H1 (cell line): ENCODE data around the gene RAMACL. TPM values are rescaled to one million over a fixed set of nuclear protein-coding genes. Genes with fewer than 3 reads are reported as not detected.
"Not testable (repeated sequence)": the region's sequence is repeated elsewhere in the genome, so short reads cannot be mapped to it uniquely, and the experiment has no call there.

Experiments used
- CTCF ChIA-PET: fragments of 300-600 bp; sonication (Branson Sonifier 250); formaldehyde crosslinking; loops from one replicate; lab custom pipeline; 2021; ENCODE audit not compliant: partially characterized antibody; lab: Charles Lee
- POLR2A ChIA-PET: fragments of 300-600 bp; sonication (Branson Sonifier 250); formaldehyde crosslinking; loops from one replicate; lab custom pipeline; 2021; ENCODE audit warnings: inconsistent platforms; ENCODE audit not compliant: partially characterized antibody; lab: Charles Lee
- DNase-seq, 2 experiments: peaks; one replicate each; pipeline versions ENCODE4 v3.0.0 to v3.0.0-alpha.2; 2010 to 2022; ENCODE audit warnings: low spot score in 2 of 2, low read depth in 1 of 2, mixed read lengths in 1 of 2
- FAIRE-seq: peaks from 2 replicates; lab custom pipeline; 2011; peaks lifted over from hg19 to GRCh38; lab: Jason Lieb, UNC
- H2AFZ ChIP-seq: 2 replicates; pipeline ENCODE4 v1.8.1; 2012; ENCODE audit warnings: low read length, inconsistent platforms
- H2AK5ac ChIP-seq: 2 replicates; pipeline ENCODE4 v1.6.1; 2013; ENCODE audit warnings: low read depth, low read length
- H2BK120ac ChIP-seq: replicated peaks from 2 replicates; pipeline ENCODE3; 2013; ENCODE audit warnings: low read depth, low read length, inconsistent platforms
- H2BK12ac ChIP-seq: 2 replicates; pipeline ENCODE4 v1.6.1; 2013; ENCODE audit warnings: low read depth, low read length
- H2BK15ac ChIP-seq: 2 replicates; pipeline ENCODE4 v1.6.1; 2013; ENCODE audit warnings: low read length
- H2BK20ac ChIP-seq: 2 replicates; pipeline ENCODE4 v1.6.1; 2013; ENCODE audit warnings: low read length
- H2BK5ac ChIP-seq: 2 replicates; pipeline ENCODE4 v1.6.1; 2013; ENCODE audit warnings: low read depth, low read length
- H3K14ac ChIP-seq: 2 replicates; pipeline ENCODE4 v1.6.1; 2013; ENCODE audit warnings: inconsistent platforms; ENCODE audit not compliant: insufficient read length
- H3K18ac ChIP-seq: 2 replicates; pipeline ENCODE4 v1.6.1; 2013; ENCODE audit warnings: low read length; ENCODE audit errors: extremely low read depth
- H3K23ac ChIP-seq: 2 replicates; pipeline ENCODE4 v1.6.1; 2013; ENCODE audit warnings: inconsistent platforms; ENCODE audit not compliant: insufficient read length
- H3K23me2 ChIP-seq: 2 replicates; pipeline ENCODE4 v1.6.1; 2013; ENCODE audit warnings: low read depth, low read length
- H3K27ac ChIP-seq: 2 replicates; pipeline ENCODE4 v1.6.1; 2011; ENCODE audit warnings: low read depth, low read length, inconsistent platforms
- H3K27me3 ChIP-seq, 4 experiments: replicated peaks in 1 of 4; 1 replicate in 1 of 4; 2 replicates in 3 of 4; pipeline versions ENCODE4 v1.6.1 to v1.8.1; 2011 to 2013; ENCODE audit warnings: low read length in 3 of 4, mild to moderate bottlenecking in 3 of 4, inconsistent platforms in 2 of 4, mixed read lengths in 2 of 4, moderate library complexity in 1 of 4; ENCODE audit not compliant: control insufficient read depth in 3 of 4, insufficient read depth in 3 of 4; ENCODE audit errors: extremely low read depth in 1 of 4
- H3K36me3 ChIP-seq, 4 experiments: 2 replicates each; pipeline versions ENCODE4 v1.6.1 to v1.8.1; 2011 to 2013; ENCODE audit warnings: mild to moderate bottlenecking in 4 of 4, low read length in 3 of 4, moderate library complexity in 2 of 4, control low read depth in 1 of 4, inconsistent platforms in 1 of 4; ENCODE audit not compliant: insufficient read depth in 4 of 4, control insufficient read depth in 2 of 4
- H3K4ac ChIP-seq: replicated peaks from 2 replicates; pipeline ENCODE3; 2013; ENCODE audit warnings: low read length, low read depth, mixed read lengths, inconsistent platforms; ENCODE audit not compliant: insufficient read length
- H3K4me1 ChIP-seq, 4 experiments: replicated peaks in 1 of 4; 1 replicate in 1 of 4; 2 replicates in 3 of 4; pipeline versions ENCODE4 v1.6.1 to v1.8.1; 2011 to 2013; ENCODE audit warnings: low read length in 3 of 4, inconsistent platforms in 2 of 4, mixed read lengths in 1 of 4; ENCODE audit not compliant: insufficient read depth in 4 of 4, control insufficient read depth in 3 of 4
- H3K4me2 ChIP-seq, 2 experiments: 2 replicates each; pipeline versions ENCODE4 v1.6.1 to v1.8.1; 2011 to 2013; ENCODE audit warnings: low read depth in 2 of 2, low read length in 2 of 2, control low read depth in 1 of 2, inconsistent platforms in 1 of 2, mild to moderate bottlenecking in 1 of 2; ENCODE audit not compliant: insufficient read depth in 1 of 2
- H3K4me3 ChIP-seq, 4 experiments: fragments of 200-600, 300-600 bp in 1 of 4; sonication (generic), shearing (Covaris generic), sonication (Bioruptor Twin) in 1 of 4; 2 replicates each; pipeline versions ENCODE4 v1.5.1 to v1.8.1; 2011 to 2016; ENCODE audit warnings: low read length in 4 of 4, low read depth in 3 of 4, control low read depth in 2 of 4, inconsistent platforms in 2 of 4, mild to moderate bottlenecking in 2 of 4, mixed read lengths in 1 of 4, moderate library complexity in 1 of 4; ENCODE audit not compliant: insufficient read depth in 2 of 4; ENCODE audit errors: extremely low read depth in 1 of 4
- H3K56ac ChIP-seq: replicated peaks from 2 replicates; pipeline ENCODE3; 2013; ENCODE audit warnings: low read depth, mild to moderate bottlenecking, mixed read lengths, low read length, inconsistent platforms; ENCODE audit not compliant: insufficient read length
- H3K79me1 ChIP-seq: 2 replicates; pipeline ENCODE4 v1.6.1; 2013; ENCODE audit warnings: low read depth, low read length, control low read depth
- H3K79me2 ChIP-seq, 2 experiments: 2 replicates each; pipeline versions ENCODE4 v1.6.1 to v1.8.1; 2012 to 2013; ENCODE audit warnings: low read length in 2 of 2, mild to moderate bottlenecking in 2 of 2, inconsistent platforms in 1 of 2; ENCODE audit not compliant: insufficient read depth in 2 of 2, control insufficient read depth in 1 of 2
- H3K9ac ChIP-seq, 4 experiments: replicated peaks in 1 of 4; 1 replicate in 1 of 4; 2 replicates in 3 of 4; pipeline versions ENCODE4 v1.6.1 to v1.8.1; 2011 to 2013; ENCODE audit warnings: low read depth in 3 of 4, low read length in 3 of 4, control low read depth in 2 of 4, mild to moderate bottlenecking in 2 of 4, moderate library complexity in 2 of 4, inconsistent platforms in 1 of 4; ENCODE audit errors: extremely low read depth in 1 of 4
- H3K9me3 ChIP-seq, 2 experiments: 2 replicates each; pipeline versions ENCODE4 v1.6.1 to v1.8.1; 2012 to 2013; ENCODE audit warnings: mild to moderate bottlenecking in 2 of 2, moderate library complexity in 2 of 2, control low read depth in 1 of 2, inconsistent platforms in 1 of 2, low read depth in 1 of 2, low read length in 1 of 2, mixed read lengths in 1 of 2; ENCODE audit not compliant: insufficient read depth in 2 of 2
- H4K20me1 ChIP-seq, 2 experiments: replicated peaks in 1 of 2; 2 replicates each; pipeline versions ENCODE3 to v1.8.1; 2011 to 2013; ENCODE audit warnings: inconsistent platforms in 2 of 2, low read length in 2 of 2, mild to moderate bottlenecking in 1 of 2; ENCODE audit not compliant: insufficient read depth in 2 of 2, control insufficient read depth in 1 of 2
- H4K5ac ChIP-seq: 2 replicates; pipeline ENCODE4 v1.6.1; 2013; ENCODE audit warnings: low read length, low read depth, mixed read lengths, inconsistent platforms; ENCODE audit not compliant: insufficient read length
- H4K8ac ChIP-seq: 2 replicates; pipeline ENCODE4 v1.8.0; 2013; ENCODE audit warnings: mild to moderate bottlenecking, moderate library complexity, low read length, inconsistent platforms; ENCODE audit not compliant: insufficient read depth; ENCODE audit errors: extremely low read depth
- H4K91ac ChIP-seq: replicated peaks from 2 replicates; pipeline ENCODE3; 2013; ENCODE audit warnings: low read length, mixed read lengths, inconsistent platforms; ENCODE audit not compliant: insufficient read length
- WGBS, 2 experiments: shearing (Covaris generic) in 1 of 2; methylation state at CpG; one replicate each; pipeline versions ENCODE4 v1.1.6 to v1.1.7; 2013 to 2015; ENCODE audit warnings: low lambda C conversion rate in 2 of 2, mixed read lengths in 2 of 2, inconsistent platforms in 1 of 2, low coverage in 1 of 2, missing lambda C conversion rate in 1 of 2; ENCODE audit not compliant: insufficient replicate concordance in 2 of 2, insufficient coverage in 1 of 2, insufficient read length in 1 of 2; ENCODE audit errors: extremely low coverage in 1 of 2, missing lambda C conversion rate in 1 of 2; 5-methylcytosine and 5-hydroxymethylcytosine counted together
- polyA plus RNA-seq, 7 experiments: library from polyadenylated mRNA; depleted of rRNA in 3 of 7; stranded (reverse) in 5 of 7; unstranded in 2 of 7; fragments of >200 nt in 5 of 7; fragments of 200-250 nt in 2 of 7; gene quantifications; 1 replicate in 5 of 7; 2 replicates in 1 of 7; 4 replicates in 1 of 7; pipeline versions ENCODE4 v1.2.1 to v1.2.3, GENCODE V29; 2011 to 2013; ENCODE audit warnings: missing spikeins in 2 of 7, mixed read lengths in 2 of 7
- total RNA-seq: library from RNA; stranded (reverse); fragmentation: NEBNext Ultra II Directional; extraction: Animal tissue kit (Norgen Biotek cat#: 25700); gene quantifications from 2 replicates; pipeline ENCODE4 v1.2.1, GENCODE V29; 2021

RAMACL gene
- total and polyA plus RNA-seq, 2 of the 8 experiments (the other 6 are each of a cell fraction or from before 2014, with no cell fraction given) = 0.23 to 0.97 TPM

DNA sequence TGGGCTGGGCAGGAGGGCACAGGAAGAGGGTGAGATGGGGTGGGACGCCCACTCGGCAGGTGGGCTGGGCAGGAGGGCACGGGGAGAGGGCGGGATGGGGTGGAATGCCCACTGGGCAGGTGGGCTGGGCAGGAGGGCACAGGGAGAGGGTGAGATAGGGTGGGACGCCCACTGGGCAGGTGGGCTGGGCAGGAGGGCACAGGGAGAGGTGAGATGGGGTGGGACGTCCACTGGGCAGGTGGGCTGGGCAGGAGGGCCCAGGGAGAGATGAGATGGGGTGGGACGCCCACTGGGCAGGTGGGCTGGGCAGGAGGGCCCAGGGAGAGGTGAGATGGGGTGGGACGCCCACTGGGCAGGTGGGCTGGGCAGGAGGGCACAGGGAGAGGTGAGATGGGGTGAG is 4.7 kb downstream of the RAMACL start:
- H4K91ac ChIP-seq, H2AK5ac ChIP-seq, H3K9me3 ChIP-seq, H3K14ac ChIP-seq, FAIRE-seq, H4K8ac ChIP-seq, H3K23me2 ChIP-seq, H2BK120ac ChIP-seq, H3K79me1 ChIP-seq, H3K56ac ChIP-seq, POLR2A ChIA-PET, H2BK12ac ChIP-seq, H3K36me3 ChIP-seq, H4K5ac ChIP-seq, H2AFZ ChIP-seq, H3K23ac ChIP-seq, H2BK20ac ChIP-seq, H3K27ac ChIP-seq, H2BK15ac ChIP-seq, H4K20me1 ChIP-seq, H3K4me2 ChIP-seq, H3K4ac ChIP-seq, CTCF ChIA-PET, H2BK5ac ChIP-seq, DNase-seq, H3K4me3 ChIP-seq, H3K27me3 ChIP-seq, H3K9ac ChIP-seq, H3K4me1 ChIP-seq: not testable (repeated sequence)
- Histone ChIP-seq H3K18ac (peak overlapping the region; percentile 11; the same call in 1 of the 2 replicates), H3K79me2 (peaks cover 0 to 15% of the 10 kb centered on the region in 2 experiments; a peak in 2 of 4 replicates)
- 100% methylated on average over 2 of the region's 8 CpGs; no CpG with 5 or more reads in 1 of the 2 experiments for WGBS, 2 experiments
